HEK293 (cell line): ENCODE data around the gene MORN1.

Source experiments
- CTCF ChIA-PET: fragments of 350-600 bp; formaldehyde crosslinking; extraction: SDS; loops from one replicate; lab custom pipeline; 2021; ENCODE audit warnings: antibody characterized with exemption; lab: Yijun Ruan, JAX
- POLR2A ChIA-PET: fragments of 300-600 bp; formaldehyde crosslinking; extraction: SDS; loops from one replicate; lab custom pipeline; 2020; ENCODE audit warnings: antibody characterized with exemption, inconsistent platforms; lab: Yijun Ruan, JAX
- H3K27ac ChIP-seq: fragments of 200-500 bp; sonication (Bioruptor generic); 2 replicates; pipeline ENCODE4 v1.5.1; 2014; ENCODE audit warnings: low read depth, low read length, control low read depth, inconsistent platforms; ENCODE audit errors: extremely low read depth
- H3K36me3 ChIP-seq, 2 experiments: fragments of 200-500 bp in 1 of 2; sonication (Bioruptor generic) in 1 of 2; 1 replicate in 1 of 2; 2 replicates in 1 of 2; pipeline ENCODE4 v1.5.1; 2014 to 2017; ENCODE audit warnings: inconsistent platforms in 2 of 2, low read length in 2 of 2; ENCODE audit not compliant: control insufficient read depth in 2 of 2, insufficient read depth in 1 of 2
- H3K4me1 ChIP-seq: fragments of 200-500 bp; sonication (Bioruptor generic); 2 replicates; pipeline ENCODE4 v1.5.1; 2014; ENCODE audit warnings: mild to moderate bottlenecking, low read length, inconsistent platforms; ENCODE audit not compliant: control insufficient read depth, insufficient read depth
- H3K4me3 ChIP-seq: 2 replicates; pipeline ENCODE4 v1.5.1; 2011; ENCODE audit warnings: low read depth, mild to moderate bottlenecking, control low read depth, low read length, moderate library complexity
- H3K9me3 ChIP-seq: fragments of 200-500 bp; sonication (Bioruptor generic); 2 replicates; pipeline ENCODE4 v1.5.1; 2014; ENCODE audit warnings: low read depth, low read length, inconsistent platforms; ENCODE audit not compliant: control insufficient read depth, insufficient read depth
- GLIS2 ChIP-seq: fragments of 450-650 bp; formaldehyde crosslinking; IDR thresholded peaks from 2 replicates; pipeline ENCODE4 v1.5.1; 2016; ENCODE audit warnings: missing biosample characterization, missing genetic modification characterization
- KLF9 ChIP-seq: fragments of 450-650 bp; formaldehyde crosslinking; IDR thresholded peaks from 2 replicates; pipeline ENCODE4 v1.5.1; 2016; ENCODE audit warnings: missing biosample characterization, missing genetic modification characterization, low read depth
- SCRT2 ChIP-seq: fragments of 450-650 bp; formaldehyde crosslinking; IDR thresholded peaks from 2 replicates; pipeline ENCODE4 v1.5.1; 2016; ENCODE audit warnings: missing biosample characterization, missing genetic modification characterization
- TCF7L2 ChIP-seq: IDR thresholded peaks from 2 replicates; pipeline ENCODE4 v1.6.1; 2011; ENCODE audit warnings: low read depth, mild to moderate bottlenecking, inconsistent platforms, low read length, moderate library complexity, borderline replicate concordance
- TRIM28 ChIP-seq: IDR thresholded peaks from 2 replicates; pipeline ENCODE4 v1.6.1; 2011; ENCODE audit warnings: low read length, control low read depth, borderline replicate concordance
- ZBTB44 ChIP-seq: fragments of 450-650 bp; IDR thresholded peaks from 2 replicates; pipeline ENCODE4 v1.5.1; 2018; ENCODE audit warnings: missing biosample characterization, mild to moderate bottlenecking, missing genetic modification characterization
- ZFP37 ChIP-seq: fragments of 450-650 bp; formaldehyde crosslinking; IDR thresholded peaks from 2 replicates; pipeline ENCODE4 v1.5.1; 2016; ENCODE audit warnings: missing biosample characterization, missing genetic modification characterization
- ZNF184 ChIP-seq: fragments of 450-650 bp; IDR thresholded peaks from 2 replicates; pipeline ENCODE4 v1.5.1; 2018; ENCODE audit warnings: missing biosample characterization, mild to moderate bottlenecking, missing genetic modification characterization
- ZNF19 ChIP-seq: fragments of 450-650 bp; formaldehyde crosslinking; IDR thresholded peaks from 2 replicates; pipeline ENCODE4; 2016; ENCODE audit warnings: missing biosample characterization, missing genetic modification characterization, low read depth
- ZNF211 ChIP-seq: fragments of 450-650 bp; formaldehyde crosslinking; IDR thresholded peaks from 2 replicates; pipeline ENCODE4 v1.5.1; 2016; ENCODE audit warnings: low read depth, missing biosample characterization, missing genetic modification characterization
- ZNF239 ChIP-seq: fragments of 450-650 bp; formaldehyde crosslinking; IDR thresholded peaks from 2 replicates; pipeline ENCODE4 v1.5.1; 2016; ENCODE audit warnings: missing biosample characterization, missing genetic modification characterization
- ZNF350 ChIP-seq: fragments of 450-650 bp; formaldehyde crosslinking; IDR thresholded peaks from 2 replicates; pipeline ENCODE4 v1.5.0; 2017; ENCODE audit warnings: missing biosample characterization, mild to moderate bottlenecking, missing genetic modification characterization
- ZNF423 ChIP-seq: fragments of 450-650 bp; formaldehyde crosslinking; IDR thresholded peaks from 2 replicates; pipeline ENCODE4 v1.5.1; 2016; ENCODE audit warnings: missing biosample characterization, missing genetic modification characterization
- ZNF433 ChIP-seq: fragments of 450-650 bp; formaldehyde crosslinking; IDR thresholded peaks from 2 replicates; pipeline ENCODE4 v1.5.1; 2016; ENCODE audit warnings: missing biosample characterization, missing genetic modification characterization, low read depth
- ZNF549 ChIP-seq: fragments of 450-650 bp; IDR thresholded peaks from 2 replicates; pipeline ENCODE4 v1.5.1; 2018; ENCODE audit warnings: missing biosample characterization, missing genetic modification characterization, mild to moderate bottlenecking, inconsistent platforms, moderate library complexity
- ZNF596 ChIP-seq: fragments of 450-650 bp; IDR thresholded peaks from 2 replicates; pipeline ENCODE4 v1.5.0; 2018; ENCODE audit warnings: missing biosample characterization, mild to moderate bottlenecking, missing genetic modification characterization, moderate library complexity
- ZNF610 ChIP-seq: fragments of 450-650 bp; formaldehyde crosslinking; IDR thresholded peaks from 2 replicates; pipeline ENCODE4 v1.5.1; 2016; ENCODE audit warnings: missing biosample characterization, missing genetic modification characterization, borderline replicate concordance
- ZNF658 ChIP-seq: fragments of 450-650 bp; formaldehyde crosslinking; IDR thresholded peaks from 2 replicates; pipeline ENCODE4; 2016; ENCODE audit warnings: missing biosample characterization, missing genetic modification characterization
- ZNF843 ChIP-seq: fragments of 450-650 bp; formaldehyde crosslinking; IDR thresholded peaks from 2 replicates; pipeline ENCODE4 v1.5.1; 2016; ENCODE audit warnings: missing biosample characterization, missing genetic modification characterization
- ZSCAN16 ChIP-seq: fragments of 450-650 bp; formaldehyde crosslinking; IDR thresholded peaks from 2 replicates; pipeline ENCODE4 v1.5.1; 2016; ENCODE audit warnings: missing biosample characterization, missing genetic modification characterization
- TF ChIP-seq, protein P1 (sequence below): fragments of 450-650 bp; formaldehyde crosslinking; IDR thresholded peaks from 2 replicates; pipeline ENCODE4 v1.5.1; 2016; ENCODE audit warnings: missing biosample characterization, missing genetic modification characterization, borderline replicate concordance
- TF ChIP-seq, protein P2 (sequence below): fragments of 450-650 bp; formaldehyde crosslinking; IDR thresholded peaks from 2 replicates; pipeline ENCODE4 v1.5.1; 2017; ENCODE audit warnings: missing biosample characterization, missing genetic modification characterization

Gene MORN1

DNA sequence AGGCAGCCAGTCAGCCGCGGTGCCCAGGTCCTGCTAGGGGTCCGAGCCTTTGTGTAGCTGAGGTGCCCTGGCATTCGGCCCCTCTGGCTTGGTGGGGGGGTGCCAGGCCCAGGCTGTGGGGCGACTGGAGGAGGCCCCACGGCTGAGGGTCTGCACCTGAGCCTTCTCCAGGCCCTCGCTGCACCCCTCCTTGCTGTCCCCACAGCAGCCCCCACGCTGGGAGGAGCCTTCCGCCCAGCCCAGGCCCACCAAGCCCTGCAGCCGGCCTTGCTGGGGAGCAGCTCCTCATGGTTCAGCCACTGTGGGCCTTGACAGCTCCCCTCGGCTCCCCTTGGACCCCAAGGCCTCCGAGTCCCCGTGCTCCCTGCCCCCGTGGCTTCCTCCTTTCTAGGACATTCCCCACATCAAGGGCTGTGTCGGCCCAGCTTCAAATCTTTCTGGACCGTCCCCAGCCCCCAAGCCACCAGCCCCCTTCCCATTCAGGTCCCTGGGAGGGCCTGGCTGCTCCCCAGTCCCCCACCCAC lies 67.8 kb downstream of the MORN1 start:
- POLR2A ChIA-PET = no interaction called here
- Histone ChIP-seq H3K27ac (no peak overlapping the region), H3K4me1 (no peaks in the 10 kb centered on the region), H3K4me3 (no peak overlapping the region), H3K9me3 (no peaks in the 10 kb centered on the region), H3K36me3 (no peaks in the 10 kb centered on the region)
- CTCF ChIA-PET = interaction anchor here (0.6 kb wide), 1 partner anchor 8 kb away, joined by 3 read pairs; no protein-coding TSS in a partner anchor
- TF ChIP-seq ZNF843 (tag by site-specific recombination) = no peak
- TF ChIP-seq KLF9 (tag by site-specific recombination) = no peak

DNA sequence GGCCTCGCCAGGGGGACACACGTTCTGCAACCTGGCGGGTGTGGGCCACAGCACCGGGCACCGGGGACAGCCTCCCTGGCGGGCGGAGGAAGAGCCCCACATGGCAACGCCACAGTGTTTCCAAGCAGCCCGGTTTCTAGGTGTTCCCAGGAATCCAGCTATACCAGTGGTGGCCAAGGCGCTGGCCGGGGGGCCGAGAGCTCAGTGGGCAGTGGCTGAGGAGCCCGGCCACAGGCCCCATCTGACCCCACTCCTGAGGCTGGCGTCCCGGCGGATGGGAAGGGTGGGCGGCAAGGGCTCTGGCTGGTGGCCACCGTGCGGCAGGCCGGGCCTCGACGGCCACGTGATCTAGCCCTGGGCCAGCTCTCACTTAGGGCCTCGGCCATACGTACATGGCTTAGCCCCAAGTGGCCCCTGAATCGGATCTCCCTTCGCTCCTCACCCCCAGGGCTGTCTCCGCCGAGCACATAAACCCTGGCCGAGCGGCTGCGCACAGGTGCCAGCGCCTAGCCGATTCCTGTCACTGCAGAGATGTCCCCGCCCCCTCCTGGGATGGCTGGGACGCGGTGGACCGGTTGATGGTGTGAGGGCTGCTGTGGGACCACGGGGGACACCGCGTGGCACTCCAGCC lies 68.7 kb downstream of the MORN1 start:
- CTCF ChIA-PET = no interaction called here

More for the DNA sequence above, 68.7 kb downstream of the MORN1 start:
- Histone ChIP-seq H3K27ac (no peak overlapping the region), H3K9me3 (no peaks in the 10 kb centered on the region), H3K36me3 (no peaks in the 10 kb centered on the region), H3K4me3 (no peak overlapping the region), H3K4me1 (no peaks in the 10 kb centered on the region)
- TF ChIP-seq, protein P1, sequence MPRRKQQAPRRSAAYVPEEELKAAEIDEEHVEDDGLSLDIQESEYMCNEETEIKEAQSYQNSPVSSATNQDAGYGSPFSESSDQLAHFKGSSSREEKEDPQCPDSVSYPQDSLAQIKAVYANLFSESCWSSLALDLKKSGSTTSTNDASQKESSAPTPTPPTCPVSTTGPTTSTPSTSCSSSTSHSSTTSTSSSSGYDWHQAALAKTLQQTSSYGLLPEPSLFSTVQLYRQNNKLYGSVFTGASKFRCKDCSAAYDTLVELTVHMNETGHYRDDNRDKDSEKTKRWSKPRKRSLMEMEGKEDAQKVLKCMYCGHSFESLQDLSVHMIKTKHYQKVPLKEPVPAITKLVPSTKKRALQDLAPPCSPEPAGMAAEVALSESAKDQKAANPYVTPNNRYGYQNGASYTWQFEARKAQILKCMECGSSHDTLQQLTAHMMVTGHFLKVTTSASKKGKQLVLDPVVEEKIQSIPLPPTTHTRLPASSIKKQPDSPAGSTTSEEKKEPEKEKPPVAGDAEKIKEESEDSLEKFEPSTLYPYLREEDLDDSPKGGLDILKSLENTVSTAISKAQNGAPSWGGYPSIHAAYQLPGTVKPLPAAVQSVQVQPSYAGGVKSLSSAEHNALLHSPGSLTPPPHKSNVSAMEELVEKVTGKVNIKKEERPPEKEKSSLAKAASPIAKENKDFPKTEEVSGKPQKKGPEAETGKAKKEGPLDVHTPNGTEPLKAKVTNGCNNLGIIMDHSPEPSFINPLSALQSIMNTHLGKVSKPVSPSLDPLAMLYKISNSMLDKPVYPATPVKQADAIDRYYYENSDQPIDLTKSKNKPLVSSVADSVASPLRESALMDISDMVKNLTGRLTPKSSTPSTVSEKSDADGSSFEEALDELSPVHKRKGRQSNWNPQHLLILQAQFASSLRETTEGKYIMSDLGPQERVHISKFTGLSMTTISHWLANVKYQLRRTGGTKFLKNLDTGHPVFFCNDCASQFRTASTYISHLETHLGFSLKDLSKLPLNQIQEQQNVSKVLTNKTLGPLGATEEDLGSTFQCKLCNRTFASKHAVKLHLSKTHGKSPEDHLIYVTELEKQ (tag by site-specific recombination) = no peak
- TF ChIP-seq TRIM28 (no peak), ZSCAN16 (tag by site-specific recombination) (no peak), ZNF19 (tag by site-specific recombination) (no peak), TCF7L2 (no peak), SCRT2 (tag by site-specific recombination) (no peak), ZNF423 (tag by site-specific recombination) (no peak), ZNF433 (tag by site-specific recombination) (no peak), ZBTB44 (tag by site-specific recombination) (no peak), ZNF658 (no peak), ZFP37 (no peak), ZNF184 (tag by site-specific recombination) (no peak), ZNF211 (tag by site-specific recombination) (no peak), ZNF350 (tag by site-specific recombination) (no peak), ZNF239 (no peak), ZNF596 (tag by site-specific recombination) (no peak), ZNF610 (tag by site-specific recombination) (no peak), ZNF549 (no peak), GLIS2 (no peak)
- TF ChIP-seq, protein P2, sequence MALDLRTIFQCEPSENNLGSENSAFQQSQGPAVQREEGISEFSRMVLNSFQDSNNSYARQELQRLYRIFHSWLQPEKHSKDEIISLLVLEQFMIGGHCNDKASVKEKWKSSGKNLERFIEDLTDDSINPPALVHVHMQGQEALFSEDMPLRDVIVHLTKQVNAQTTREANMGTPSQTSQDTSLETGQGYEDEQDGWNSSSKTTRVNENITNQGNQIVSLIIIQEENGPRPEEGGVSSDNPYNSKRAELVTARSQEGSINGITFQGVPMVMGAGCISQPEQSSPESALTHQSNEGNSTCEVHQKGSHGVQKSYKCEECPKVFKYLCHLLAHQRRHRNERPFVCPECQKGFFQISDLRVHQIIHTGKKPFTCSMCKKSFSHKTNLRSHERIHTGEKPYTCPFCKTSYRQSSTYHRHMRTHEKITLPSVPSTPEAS (tag by site-specific recombination) = no peak
- POLR2A ChIA-PET = no interaction called here
